Measurements from ENCODE around the gene TOPBP1. TPM values are rescaled to one million over a fixed set of nuclear protein-coding genes. Genes with fewer than 3 reads are reported as not detected.
A peak's percentile ranks its signal among the peaks of the same experiment; 100 is the strongest.

Gene TOPBP1
- total and polyA plus RNA-seq, 2 of the 4 experiments (the other 2 are of a cell fraction): 19.5 to 50.5 TPM

- TF ChIP-seq MXI1 (IDR thresholded peaks at IDR 0.05; ENCODE audit: borderline replicate concordance, low read depth, low read length): no peak
Measured at GRCh38 chr3:133663569-133664313, 2.0 kb upstream of the TOPBP1 start (continued).

GRCh38 chr3:133662278-133662651 is 524 bp upstream of the TOPBP1 start:
- dilution Hi-C loops (cut with HindIII; ENCODE audit: low sequenced_read_pairs, unreplicated experiment): no loop called here

More at GRCh38 chr3:133662278-133662651, 524 bp upstream of the TOPBP1 start:
- Histone ChIP-seq H2AK5ac (ENCODE audit: low read depth, low read length) (peak overlapping the region; percentile 38), H3K14ac (replicated peaks; ENCODE audit: low read depth, low read length) (peak overlapping the region; percentile 82), H3K9me1 (ENCODE audit: insufficient read depth, low read length) (peaks cover 3% of the 10 kb centered on the region; the same call in 1 of the 2 replicates), H2BK20ac (ENCODE audit: low read depth, low read length) (peak overlapping the region; percentile 48; the same call in 1 of the 2 replicates), H2AFZ (replicated peaks; ENCODE audit: low read length, poor library complexity) (peak overlapping the region; percentile 96), H2AK9ac (replicated peaks; ENCODE audit: low read depth, low read length, poor library complexity) (peak overlapping the region; percentile 92), H3K4me1 (ENCODE audit: control insufficient read depth, insufficient read depth, low read length) (no peaks in the 10 kb centered on the region; the same call in 1 of the 2 replicates), H4K91ac (ENCODE audit: insufficient read depth, low read depth, low read length) (peak overlapping the region; percentile 1; the same call in 1 of the 2 replicates), H3K4me3 (ENCODE audit: insufficient read depth, low read depth, low read length) (peak overlapping the region; percentile 91), H3K23ac (ENCODE audit: low read depth, low read length) (peak overlapping the region; percentile 74), H3K27me3 (ENCODE audit: control insufficient read depth, insufficient read depth, low read length) (no peaks in the 10 kb centered on the region), H3K56ac (ENCODE audit: extremely low read depth, insufficient read depth, low read length) (peak overlapping the region; percentile 45; the same call in 1 of the 2 replicates), H3K27ac (ENCODE audit: insufficient read depth, low read length) (peak overlapping the region; percentile 77), H3K79me1 (ENCODE audit: low read depth in 1 of 2, low read length in 2 of 2) (peaks cover 15 to 49% of the 10 kb centered on the region in 2 experiments), H3K4me2 (ENCODE audit: low read depth, low read length) (peak overlapping the region; percentile 99), H4K5ac (ENCODE audit: low read depth, low read length) (peak overlapping the region; percentile 74), H4K8ac (ENCODE audit: low read depth in 2 of 2, low read length in 2 of 2) (peak overlapping the region; percentile 25 to 87), H3K9ac (ENCODE audit: low read depth, low read length) (peak overlapping the region; percentile 84), H3K18ac (ENCODE audit: low read depth, low read length) (no peak overlapping the region), H2BK5ac (ENCODE audit: low read depth, low read length, poor library complexity, severe bottlenecking) (peak overlapping the region; percentile 75), H2BK120ac (ENCODE audit: low read depth, low read length) (peak overlapping the region; percentile 16), H4K20me1 (ENCODE audit: insufficient read depth, low read length) (no peaks in the 10 kb centered on the region), H3K9me3 (ENCODE audit: control insufficient read depth, insufficient read depth, low read length) (no peaks in the 10 kb centered on the region), H3K4ac (ENCODE audit: low read depth, low read length) (peak overlapping the region; percentile 73), H2BK15ac (ENCODE audit: low read depth, low read length) (no peak overlapping the region), H3K36me3 (ENCODE audit: control insufficient read depth, insufficient read depth, low read length) (peaks cover under 1% of the 10 kb centered on the region; the same call in 1 of the 2 replicates)
- peak; percentile 25 for ATAC-seq (ENCODE audit: low read depth)
- CTCF ChIA-PET: no interaction called here
- WGBS, 2 experiments (ENCODE audit: extremely low coverage in 2 of 2, insufficient read length in 1 of 2): no CpG with 5 or more reads among the region's 7 CpGs
- POLR2A ChIA-PET (ENCODE audit: unreplicated experiment): no interaction called here
- in situ Hi-C loops (cut with MboI; ENCODE audit: low sequenced_read_pairs): no loop called here
- TF ChIP-seq USF2 (IDR thresholded peaks at IDR 0.05; ENCODE audit: low read depth, low read length) (no peak), CEBPB (IDR thresholded peaks at IDR 0.05; ENCODE audit: low read depth, low read length) (no peak), ELK1 (IDR thresholded peaks at IDR 0.05; ENCODE audit: borderline replicate concordance, low read depth, low read length) (no peak), RFX5 (IDR thresholded peaks at IDR 0.05; ENCODE audit: low read depth, low read length) (no peak), MAZ (IDR thresholded peaks at IDR 0.05; ENCODE audit: borderline replicate concordance, low read depth, low read length) (no peak), SMC3 (IDR thresholded peaks at IDR 0.05; ENCODE audit: low read depth, low read length) (no peak), RCOR1 (IDR thresholded peaks at IDR 0.05; ENCODE audit: insufficient replicate concordance, low read length) (no peak)
- intact Hi-C loops (cut with micrococcal nuclease): loop anchor here (1.0 to 5.0 kb wide), 2 partner anchors 143 to 825 kb away; partner anchors contain the start of genes ANAPC13, CEP63 and SRPRB
- DNase-seq: peak; percentile 27
- TSS peak; percentile 90 for BruUV-seq (replicated peaks)
